HG03039 (cell line): ENCODE measurements around the gene TSEN34.

Experiments
- ATAC-seq: cut with Tn5 transposase; IDR thresholded peaks from one replicate; pipeline ENCODE4 v1.9.1; 2021; ENCODE audit warnings: mild to moderate bottlenecking, moderate library complexity; ENCODE audit not compliant: unreplicated experiment

The TSEN34 gene

DNA sequence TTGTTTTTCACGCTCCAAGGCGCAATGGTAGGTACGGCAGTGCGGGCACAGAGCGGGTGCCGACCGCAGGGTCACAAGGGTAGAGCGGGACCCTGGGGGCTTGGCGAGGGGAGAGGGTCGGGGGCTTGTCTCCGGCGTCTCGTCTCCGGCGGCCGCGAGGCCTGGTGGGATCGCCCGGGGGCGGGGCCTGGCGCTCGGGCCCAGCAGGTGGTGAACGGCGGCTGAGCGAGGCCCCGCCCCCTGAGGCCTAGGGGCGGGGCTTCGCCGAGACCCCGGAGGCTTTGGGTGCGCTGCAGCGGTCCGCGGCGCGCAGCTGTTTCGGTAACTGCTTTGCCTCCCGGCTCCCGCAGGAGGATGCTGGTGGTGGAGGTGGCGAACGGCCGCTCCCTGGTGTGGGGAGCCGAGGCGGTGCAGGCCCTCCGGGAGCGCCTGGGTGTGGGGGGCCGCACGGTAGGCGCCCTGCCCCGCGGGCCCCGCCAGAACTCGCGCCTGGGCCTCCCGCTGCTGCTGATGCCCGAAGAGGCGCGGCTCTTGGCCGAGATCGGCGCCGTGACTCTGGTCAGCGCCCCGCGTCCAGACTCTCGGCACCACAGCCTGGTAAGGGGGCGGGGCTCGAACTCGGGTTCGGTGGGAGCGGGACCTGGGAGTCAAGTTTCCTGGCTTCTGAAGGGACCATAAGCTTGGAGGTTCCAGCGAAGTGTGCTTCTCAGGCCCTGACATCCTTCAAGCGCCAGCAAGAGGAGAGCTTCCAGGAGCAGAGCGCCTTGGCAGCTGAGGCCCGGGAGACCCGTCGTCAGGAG, at the start of gene TSEN34:
TSEN34 (plus strand) TSS at position 298 of the 800 bp plus-strand sequence; CDS start at position 355, 57 bp downstream.
- ATAC-seq: peak; percentile 16

- no peak for ATAC-seq
Observed at GRCh38 chr19:54141356-54141755, 49.8 kb upstream of the TSEN34 start.

- ATAC-seq: no peak
Observed at GRCh38 chr19:54142166-54142780, 48.8 kb upstream of the TSEN34 start.

DNA sequence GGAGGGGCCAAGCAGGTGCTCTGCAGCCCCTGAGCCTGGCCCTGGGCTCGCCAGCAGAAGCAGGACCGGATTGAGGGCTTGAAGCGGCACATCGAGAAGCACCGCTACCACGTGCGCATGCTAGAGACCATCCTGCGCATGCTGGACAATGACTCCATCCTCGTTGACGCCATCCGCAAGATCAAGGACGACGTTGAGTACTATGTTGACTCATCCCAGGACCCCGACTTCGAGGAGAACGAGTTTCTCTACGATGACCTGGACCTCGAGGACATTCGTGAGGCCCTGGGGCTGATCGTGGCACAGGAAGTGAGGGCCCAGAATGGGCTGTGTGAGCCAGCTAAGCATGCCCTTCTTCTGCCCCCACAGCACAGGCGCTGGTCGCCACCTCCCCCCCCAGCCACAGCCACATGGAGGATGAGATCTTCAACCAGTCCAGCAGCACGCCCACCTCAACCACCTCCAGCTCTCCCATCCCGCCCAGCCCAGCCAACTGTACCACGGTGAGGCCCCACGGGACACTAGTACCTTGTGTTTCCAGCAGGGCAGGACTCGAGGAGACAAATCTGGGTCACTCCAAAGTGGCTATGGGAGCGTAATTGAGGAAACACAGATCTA, 45.5 kb upstream of the TSEN34 start:
- no peak for ATAC-seq

GRCh38 chr19:54147676-54148075, 43.4 kb upstream of the TSEN34 start:
- no peak for ATAC-seq

DNA sequence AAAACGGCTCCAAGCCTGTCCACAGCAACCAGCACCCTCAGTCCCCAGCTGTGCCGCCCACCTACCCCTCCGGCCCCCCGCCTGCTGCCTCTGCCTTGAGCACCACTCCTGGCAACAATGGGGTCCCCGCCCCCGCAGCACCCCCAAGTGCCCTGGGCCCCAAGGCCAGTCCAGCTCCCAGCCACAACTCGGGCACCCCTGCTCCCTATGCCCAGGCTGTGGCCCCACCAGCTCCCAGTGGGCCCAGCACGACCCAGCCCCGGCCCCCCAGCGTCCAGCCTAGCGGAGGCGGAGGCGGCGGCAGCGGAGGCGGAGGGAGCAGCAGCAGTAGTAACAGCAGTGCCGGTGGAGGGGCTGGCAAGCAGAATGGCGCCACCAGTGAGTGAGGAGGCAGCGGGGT, 43.0 kb upstream of the TSEN34 start:
- ATAC-seq: no peak

GRCh38 chr19:54149021-54149812, 41.9 kb upstream of the TSEN34 start:
- no peak for ATAC-seq

DNA sequence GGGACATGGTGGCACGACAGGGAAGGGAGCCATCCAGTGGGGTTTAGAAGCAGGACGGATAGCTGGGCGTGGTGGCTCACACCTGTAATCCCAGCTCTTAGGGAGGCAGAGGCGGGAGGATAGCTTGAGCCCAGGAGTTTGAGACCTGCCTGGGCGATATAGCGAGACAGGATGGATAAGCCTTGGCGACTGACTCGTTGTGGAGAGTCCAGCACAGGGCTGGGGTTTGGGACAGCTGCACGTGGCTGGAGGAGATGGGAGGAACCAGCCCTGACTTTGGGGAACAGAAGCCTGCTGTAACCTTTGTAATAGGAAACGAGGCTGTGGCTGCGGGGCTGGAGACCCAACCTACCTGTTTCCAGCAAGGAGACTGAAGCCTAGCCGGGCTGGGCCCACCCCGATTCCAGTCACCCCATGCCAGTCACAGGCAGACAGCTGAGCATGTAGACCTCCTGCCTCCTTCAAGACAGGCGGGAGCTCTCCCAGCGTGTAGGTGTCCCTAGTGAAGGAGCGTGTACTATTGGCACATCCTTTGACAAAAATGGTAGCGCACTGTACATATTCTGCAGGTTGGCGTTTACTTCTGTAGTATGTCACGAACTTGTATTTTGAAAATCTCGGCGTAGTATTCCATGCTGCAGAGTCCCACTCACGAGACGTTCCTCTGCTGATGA, 39.6 kb upstream of the TSEN34 start:
- ATAC-seq: no peak

- no peak for ATAC-seq
Observed at GRCh38 chr19:54152267-54152666, 38.8 kb upstream of the TSEN34 start.

DNA sequence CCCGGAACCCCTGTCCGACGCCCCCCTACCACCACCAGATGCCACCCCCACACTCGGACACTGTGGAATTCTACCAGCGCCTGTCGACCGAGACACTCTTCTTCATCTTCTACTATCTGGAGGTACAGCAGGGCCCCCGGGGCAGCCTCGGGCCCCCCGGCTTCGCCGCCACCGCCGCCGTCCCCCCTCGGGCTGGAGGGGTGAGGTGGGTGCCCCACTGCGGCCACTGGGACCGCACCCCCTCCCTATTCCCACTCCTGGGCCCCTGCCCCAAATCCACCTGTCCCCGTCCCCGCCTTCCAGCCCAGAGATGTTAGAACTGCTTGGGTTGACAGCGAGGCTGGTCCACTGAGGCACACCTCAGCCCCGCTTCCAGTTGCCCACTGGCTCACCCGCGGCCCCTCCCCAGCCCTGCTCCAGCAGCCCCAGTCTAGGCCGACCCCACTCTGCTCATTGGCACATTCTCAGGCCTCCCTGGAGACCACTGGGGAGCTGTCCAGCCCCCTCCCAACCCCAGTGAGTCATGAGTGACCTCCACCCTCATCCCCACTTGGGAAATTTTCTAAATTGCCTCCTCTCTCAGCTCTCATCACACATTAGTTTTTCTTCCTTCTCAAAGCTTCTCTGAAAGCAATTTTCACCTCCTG, 38.1 kb upstream of the TSEN34 start:
- no peak for ATAC-seq

DNA sequence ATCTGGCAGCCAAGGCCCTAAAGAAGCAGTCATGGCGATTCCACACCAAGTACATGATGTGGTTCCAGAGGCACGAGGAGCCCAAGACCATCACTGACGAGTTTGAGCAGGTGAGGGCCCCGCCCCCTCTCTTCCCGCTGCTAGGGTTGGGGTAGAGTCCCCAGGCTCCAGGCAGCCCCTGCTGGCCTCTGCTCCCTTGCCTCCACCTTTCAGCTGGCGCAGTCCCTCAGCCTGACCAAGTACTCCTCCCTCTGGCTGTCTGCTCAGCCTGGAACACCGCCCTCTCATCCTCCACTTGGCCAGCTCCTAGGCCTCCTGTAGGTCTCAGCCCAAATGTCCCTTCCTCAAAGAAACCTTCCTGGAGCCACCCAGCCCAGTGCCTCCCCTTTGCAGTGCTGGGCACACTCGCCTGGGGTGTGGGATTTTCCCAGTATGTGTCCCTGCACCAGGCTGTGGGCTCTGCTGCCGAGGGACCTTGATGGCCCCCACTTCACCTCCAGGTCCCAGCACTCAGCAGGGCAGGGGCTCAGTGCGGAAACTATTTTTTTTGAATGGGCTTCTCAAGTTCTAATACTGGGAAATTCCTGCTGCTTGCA, 37.3 kb upstream of the TSEN34 start:
- no peak for ATAC-seq

DNA sequence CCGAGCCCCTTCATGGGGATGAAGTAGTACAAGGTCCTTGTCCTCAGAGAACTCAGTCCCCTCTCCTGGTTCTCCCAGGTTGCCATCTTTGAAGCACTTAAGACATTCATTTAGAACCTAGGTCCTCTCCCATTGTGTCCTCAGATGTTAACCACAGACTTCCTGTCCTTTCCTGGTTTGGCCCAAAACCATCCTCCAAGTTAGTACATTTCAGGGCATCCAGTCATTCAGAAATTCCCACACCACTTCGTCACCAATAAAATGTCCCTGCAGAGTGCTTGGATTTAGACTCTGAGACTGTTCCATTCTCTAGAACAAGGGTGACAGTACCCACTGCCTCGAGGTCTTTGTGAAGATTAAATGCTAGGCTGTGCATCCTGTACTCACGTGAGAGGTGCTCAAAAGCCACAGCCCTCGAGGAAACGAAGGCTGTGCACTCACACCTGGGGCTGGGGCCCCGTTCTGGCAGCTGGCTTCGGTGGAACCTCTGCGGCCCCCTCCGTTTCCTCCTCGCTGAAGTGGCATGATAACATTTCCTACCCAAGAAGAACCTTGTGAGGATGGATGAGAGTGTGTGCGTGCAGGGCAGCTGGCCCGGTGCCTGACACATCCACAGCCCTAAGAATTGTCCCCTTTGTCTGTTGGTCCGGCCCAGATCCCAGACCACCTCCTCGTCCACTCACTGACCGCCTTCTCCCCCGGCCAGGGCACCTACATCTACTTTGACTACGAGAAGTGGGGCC, 36.3 kb upstream of the TSEN34 start:
- ATAC-seq: no peak

GRCh38 chr19:54155694-54156093, 35.4 kb upstream of the TSEN34 start:
- no peak for ATAC-seq

GRCh38 chr19:54156490-54156889, 34.6 kb upstream of the TSEN34 start:
- ATAC-seq: no peak

DNA sequence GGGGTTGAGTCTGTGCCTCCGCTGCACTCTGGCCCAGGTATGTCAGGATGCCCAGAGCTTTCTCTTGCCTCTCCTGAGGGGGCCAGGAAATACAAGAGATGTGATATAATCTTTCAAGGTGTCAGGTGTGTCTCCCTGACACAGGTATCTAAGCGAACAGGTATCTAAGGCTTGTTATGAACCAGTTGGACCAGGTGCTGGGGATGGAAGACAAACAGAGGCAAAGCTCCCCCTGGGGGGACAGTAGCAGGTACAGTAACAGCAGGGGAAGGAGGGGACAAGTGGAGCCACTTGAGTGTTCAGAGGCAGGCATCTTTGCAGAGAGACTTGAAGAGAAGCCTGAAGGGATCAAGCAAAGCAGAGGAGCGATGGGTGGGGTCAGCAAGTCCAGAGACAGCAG, 34.2 kb upstream of the TSEN34 start:
- ATAC-seq: no peak

DNA sequence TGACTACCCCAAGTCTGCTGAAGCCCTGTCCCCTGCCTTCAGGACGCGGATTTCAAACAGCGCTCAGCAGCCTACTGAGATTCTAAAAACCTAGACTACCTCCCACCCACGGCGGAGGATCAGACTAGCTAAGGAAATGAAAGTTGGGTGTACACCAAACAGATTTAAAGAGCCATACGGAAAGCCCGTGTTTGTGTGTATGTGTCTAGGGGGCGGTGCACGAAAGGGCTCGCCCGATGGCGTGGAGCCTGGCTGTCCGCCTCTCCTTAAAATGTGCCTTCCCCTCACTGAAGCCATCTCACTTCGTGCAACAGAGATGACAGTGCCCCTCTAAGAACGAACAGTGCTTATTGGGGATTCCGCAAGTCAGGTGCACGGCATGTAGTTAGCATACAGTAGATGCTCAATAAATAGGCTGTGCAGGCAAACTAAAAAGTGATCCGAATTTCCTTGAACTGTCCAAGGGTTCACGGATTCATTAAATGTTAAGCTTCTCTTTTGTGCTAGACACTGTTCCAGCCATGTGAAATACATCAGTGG, 32.2 kb upstream of the TSEN34 start:
- ATAC-seq: no peak

- ATAC-seq: peak; percentile 88
Observed at GRCh38 chr19:54159352-54160181, 31.5 kb upstream of the TSEN34 start, which contains the start of gene LENG1. Gene LENG1, minus strand, starts transcription at chr19:54159721. Its CDS starts 26 bp downstream, at chr19:54159695.
